AG04449 (cell line): ENCODE data around the gene CENPX.

ENCODE experiments used
- CTCF ChIA-PET: fragments of 350-600 bp; formaldehyde crosslinking; extraction: SDS; loops from one replicate; lab custom pipeline; 2021; ENCODE audit warnings: antibody characterized with exemption; lab: Yijun Ruan, JAX
- POLR2A ChIA-PET: fragments of 400-600, 350-600 bp; formaldehyde crosslinking; extraction: SDS; loops from one replicate; lab custom pipeline; 2020; ENCODE audit warnings: antibody characterized with exemption, inconsistent platforms; lab: Yijun Ruan, JAX
- DNase-seq: peaks from one replicate; pipeline ENCODE4 v3.0.0-alpha.2; 2010; ENCODE audit warnings: low read depth, low spot score
- H3K4me3 ChIP-seq: 2 replicates; pipeline ENCODE4 v1.5.1; 2011; ENCODE audit warnings: low read depth, mild to moderate bottlenecking, control low read depth, low read length
- CTCF ChIP-seq: IDR thresholded peaks from one replicate; pipeline ENCODE4 v1.5.1; 2011; ENCODE audit warnings: mild to moderate bottlenecking, moderate library complexity, low read length, control low read depth, inconsistent platforms; ENCODE audit not compliant: insufficient read depth; ENCODE audit errors: missing control alignments

CENPX gene

GRCh38 chr17:81990836-81991683 lies 31.6 kb downstream of the CENPX start:
- TF ChIP-seq CTCF = no peak
- CTCF ChIA-PET = interaction anchor here (0.5 to 3.1 kb wide), 5 partner anchors 8 to 110 kb away, joined by 3 to 13 read pairs (median 3); no protein-coding TSS in a partner anchor
- POLR2A ChIA-PET = interaction anchor here (1.3 kb wide), 1 partner anchor 68 kb away, joined by 3 read pairs; no protein-coding TSS in a partner anchor
- no peak for DNase-seq
- no peak overlapping the region for H3K4me3 ChIP-seq

GRCh38 chr17:81987161-81987770 lies 35.4 kb downstream of the CENPX start:
- no peak for TF ChIP-seq CTCF
- ChIA-PET CTCF (no interaction called here), POLR2A (no interaction called here)
- no peak for DNase-seq
- no peak overlapping the region for H3K4me3 ChIP-seq

- ChIA-PET POLR2A (no interaction called here), CTCF (no interaction called here)
- TF ChIP-seq CTCF = no peak
- no peak overlapping the region for H3K4me3 ChIP-seq
- DNase-seq = no peak
Measured at GRCh38 chr17:81986606-81987005, 36.1 kb downstream of the CENPX start.

- no peak overlapping the region for H3K4me3 ChIP-seq
- ChIA-PET CTCF (interaction anchor here (1.1 to 1.4 kb wide), 2 partner anchors 16 to 24 kb away, joined by 3 read pairs; partner anchors contain the start of gene NOTUM), POLR2A (no interaction called here)
- no peak for DNase-seq
- no peak for TF ChIP-seq CTCF
Measured at GRCh38 chr17:81984773-81985410, 37.8 kb downstream of the CENPX start.

- POLR2A ChIA-PET = no interaction called here
- CTCF ChIA-PET = interaction anchor here (1.4 to 3.7 kb wide), 2 partner anchors 15 to 24 kb away, joined by 3 to 11 read pairs; no protein-coding TSS in a partner anchor
- DNase-seq = no peak
- no peak overlapping the region for H3K4me3 ChIP-seq
- no peak for TF ChIP-seq CTCF
Measured at GRCh38 chr17:81983639-81984373, 38.9 kb downstream of the CENPX start.
